Measurements from ENCODE around the gene RBM34. TPM values are rescaled to one million over a fixed set of nuclear protein-coding genes. Genes with fewer than 3 reads are reported as not detected.

The RBM34 gene, protein sequence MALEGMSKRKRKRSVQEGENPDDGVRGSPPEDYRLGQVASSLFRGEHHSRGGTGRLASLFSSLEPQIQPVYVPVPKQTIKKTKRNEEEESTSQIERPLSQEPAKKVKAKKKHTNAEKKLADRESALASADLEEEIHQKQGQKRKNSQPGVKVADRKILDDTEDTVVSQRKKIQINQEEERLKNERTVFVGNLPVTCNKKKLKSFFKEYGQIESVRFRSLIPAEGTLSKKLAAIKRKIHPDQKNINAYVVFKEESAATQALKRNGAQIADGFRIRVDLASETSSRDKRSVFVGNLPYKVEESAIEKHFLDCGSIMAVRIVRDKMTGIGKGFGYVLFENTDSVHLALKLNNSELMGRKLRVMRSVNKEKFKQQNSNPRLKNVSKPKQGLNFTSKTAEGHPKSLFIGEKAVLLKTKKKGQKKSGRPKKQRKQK
- total RNA-seq: 55.0 and 58.9 TPM in 2 replicates

- H3K27me3 ChIP-seq (ENCODE audit: insufficient read depth, low read length): no peaks in the 10 kb centered on the region
- peak within 1 kb of the TSS; percentile 93 for H2AFZ ChIP-seq (ENCODE audit: low read length)
- peak within 1 kb of the TSS; percentile 97 for H3K4me2 ChIP-seq (ENCODE audit: insufficient read depth, low read length)
- H3K9me3 ChIP-seq (ENCODE audit: low read depth, low read length): no peaks in the 10 kb centered on the region
- H4K20me1 ChIP-seq (ENCODE audit: insufficient read depth, low read length): no peaks in the 10 kb centered on the region
- TF ChIP-seq, protein P1, sequence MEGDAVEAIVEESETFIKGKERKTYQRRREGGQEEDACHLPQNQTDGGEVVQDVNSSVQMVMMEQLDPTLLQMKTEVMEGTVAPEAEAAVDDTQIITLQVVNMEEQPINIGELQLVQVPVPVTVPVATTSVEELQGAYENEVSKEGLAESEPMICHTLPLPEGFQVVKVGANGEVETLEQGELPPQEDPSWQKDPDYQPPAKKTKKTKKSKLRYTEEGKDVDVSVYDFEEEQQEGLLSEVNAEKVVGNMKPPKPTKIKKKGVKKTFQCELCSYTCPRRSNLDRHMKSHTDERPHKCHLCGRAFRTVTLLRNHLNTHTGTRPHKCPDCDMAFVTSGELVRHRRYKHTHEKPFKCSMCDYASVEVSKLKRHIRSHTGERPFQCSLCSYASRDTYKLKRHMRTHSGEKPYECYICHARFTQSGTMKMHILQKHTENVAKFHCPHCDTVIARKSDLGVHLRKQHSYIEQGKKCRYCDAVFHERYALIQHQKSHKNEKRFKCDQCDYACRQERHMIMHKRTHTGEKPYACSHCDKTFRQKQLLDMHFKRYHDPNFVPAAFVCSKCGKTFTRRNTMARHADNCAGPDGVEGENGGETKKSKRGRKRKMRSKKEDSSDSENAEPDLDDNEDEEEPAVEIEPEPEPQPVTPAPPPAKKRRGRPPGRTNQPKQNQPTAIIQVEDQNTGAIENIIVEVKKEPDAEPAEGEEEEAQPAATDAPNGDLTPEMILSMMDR (IDR thresholded peaks at IDR 0.05; ENCODE audit: extremely low read depth, low read depth, low read length): no peak
- H3K4me3 ChIP-seq (ENCODE audit: insufficient read depth, low read length): peak within 1 kb of the TSS; percentile 85
- H3K36me3 ChIP-seq (ENCODE audit: insufficient read depth, low read length): peaks cover 27% of the 10 kb centered on the region
- H3K79me2 ChIP-seq (ENCODE audit: insufficient read depth, low read length): peaks cover 47% of the 10 kb centered on the region
- peak within 1 kb of the TSS; percentile 82 for H3K27ac ChIP-seq (ENCODE audit: low read depth, low read length)
- peak; percentile 98 for DNase-seq (ENCODE audit: insufficient read length, low spot score, missing footprints)
- H3K4me1 ChIP-seq (ENCODE audit: insufficient read depth, low read length): peaks cover 8% of the 10 kb centered on the region
These were observed at the start of gene RBM34 for GRCh38 chr1:235160957-235161684. Gene RBM34, minus strand, starts transcription at chr1:235161250. Its CDS starts 24 bp downstream, at chr1:235161226.

GRCh38 chr1:235207209-235207565, 46.1 kb upstream of the RBM34 start:
- TF ChIP-seq, protein P1 (IDR thresholded peaks at IDR 0.05; ENCODE audit: extremely low read depth, low read depth, low read length): no peak
- no peak overlapping the region for H3K4me3 ChIP-seq (ENCODE audit: insufficient read depth, low read length)
- H3K27ac ChIP-seq (ENCODE audit: low read depth, low read length): no peak overlapping the region
- H3K9me3 ChIP-seq (ENCODE audit: low read depth, low read length): no peaks in the 10 kb centered on the region
- H3K4me2 ChIP-seq (ENCODE audit: insufficient read depth, low read length): no peak overlapping the region
- peaks cover 21% of the 10 kb centered on the region for H3K36me3 ChIP-seq (ENCODE audit: insufficient read depth, low read length)
- H2AFZ ChIP-seq (ENCODE audit: low read length): no peak overlapping the region
- no peaks in the 10 kb centered on the region for H3K79me2 ChIP-seq (ENCODE audit: insufficient read depth, low read length)
- H3K27me3 ChIP-seq (ENCODE audit: insufficient read depth, low read length): no peaks in the 10 kb centered on the region
- DNase-seq (ENCODE audit: insufficient read length, low spot score, missing footprints): peak; percentile 8
- H4K20me1 ChIP-seq (ENCODE audit: insufficient read depth, low read length): no peaks in the 10 kb centered on the region
- no peaks in the 10 kb centered on the region for H3K4me1 ChIP-seq (ENCODE audit: insufficient read depth, low read length)

GRCh38 chr1:235206533-235207208, 45.6 kb upstream of the RBM34 start:
- Histone ChIP-seq H3K4me2 (ENCODE audit: insufficient read depth, low read length) (no peak overlapping the region), H3K27ac (ENCODE audit: low read depth, low read length) (no peak overlapping the region), H3K4me3 (ENCODE audit: insufficient read depth, low read length) (no peak overlapping the region), H4K20me1 (ENCODE audit: insufficient read depth, low read length) (no peaks in the 10 kb centered on the region), H3K9me3 (ENCODE audit: low read depth, low read length) (no peaks in the 10 kb centered on the region), H2AFZ (ENCODE audit: low read length) (no peak overlapping the region), H3K4me1 (ENCODE audit: insufficient read depth, low read length) (no peaks in the 10 kb centered on the region), H3K27me3 (ENCODE audit: insufficient read depth, low read length) (no peaks in the 10 kb centered on the region), H3K79me2 (ENCODE audit: insufficient read depth, low read length) (no peaks in the 10 kb centered on the region), H3K36me3 (ENCODE audit: insufficient read depth, low read length) (peaks cover 16% of the 10 kb centered on the region)
- TF ChIP-seq, protein P1 (IDR thresholded peaks at IDR 0.05; ENCODE audit: extremely low read depth, low read depth, low read length): no peak
- DNase-seq (ENCODE audit: insufficient read length, low spot score, missing footprints): peak; percentile 18

Measured in osteoblast (primary cell).